ENCODE data around the gene ZNF471.

ZNF471 gene

DNA sequence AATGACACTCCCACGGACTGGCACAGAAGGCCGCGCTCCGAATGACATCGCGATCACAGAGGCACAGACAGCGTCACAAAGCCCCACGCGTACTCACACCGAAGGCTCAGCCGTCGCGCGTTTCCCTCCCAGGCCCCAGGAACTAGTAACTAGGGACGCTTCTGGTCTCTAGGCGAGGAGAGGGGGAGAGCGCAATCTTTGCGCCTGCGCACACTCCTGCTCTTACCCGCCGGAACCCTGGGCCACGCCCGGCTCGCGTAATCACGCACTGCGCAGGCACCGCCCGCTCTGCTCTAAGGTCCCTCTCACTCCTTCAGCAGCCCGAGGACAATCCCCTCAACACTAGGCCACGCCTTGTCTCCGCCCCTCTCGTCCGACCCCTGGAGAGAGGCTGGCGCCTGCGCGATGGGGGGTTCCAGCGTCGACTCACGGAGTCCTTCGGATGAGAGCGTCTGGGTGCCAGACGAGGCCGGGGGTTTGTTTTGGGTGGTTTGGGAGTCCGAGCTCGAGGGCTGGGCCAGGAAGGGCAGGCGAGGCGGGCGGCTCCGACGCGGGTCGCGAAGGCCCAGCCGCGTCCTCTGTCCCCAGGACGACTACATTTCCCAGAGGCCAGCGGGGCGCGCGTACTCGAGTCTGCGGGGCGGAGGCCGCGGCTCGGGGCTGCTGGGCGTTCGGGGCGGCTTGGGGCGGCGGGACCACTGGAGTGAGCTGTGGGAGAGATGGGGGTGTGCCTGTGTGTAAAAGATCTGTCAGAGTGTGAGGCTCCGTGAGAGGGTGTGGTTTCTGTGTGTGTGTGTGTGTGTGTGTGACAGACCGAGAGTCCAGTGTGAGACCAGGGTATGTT is at the start of gene ZNF471:
Gene ZNF471 (plus strand): TSS at position 410 of the 844 bp plus-strand sequence. CDS start 3,717 bp downstream, outside the sequence.
- peak; percentile 95 for DNase-seq (ENCODE audit: low read depth in 2 of 2)

DNA sequence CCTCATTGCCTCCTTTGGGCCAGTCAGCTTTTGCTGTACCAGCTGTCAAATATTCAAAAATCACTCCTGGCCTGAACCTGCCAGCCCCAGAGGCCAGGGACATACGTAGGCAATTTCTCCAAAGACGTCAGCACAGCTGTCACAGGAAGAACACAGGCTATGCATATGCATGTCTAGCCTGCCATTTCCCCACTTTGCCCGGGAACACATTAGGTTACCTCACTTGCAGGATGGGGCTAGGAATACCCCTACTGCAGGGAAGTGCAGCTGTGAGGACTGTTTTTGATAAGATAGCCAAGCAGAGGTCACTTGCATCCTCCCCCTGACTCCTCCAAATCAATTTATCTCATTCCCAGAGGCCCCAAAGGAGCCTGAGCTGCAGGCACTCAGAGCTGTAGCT is 33.3 kb upstream of the ZNF471 start:
- no peak for DNase-seq (ENCODE audit: low read depth in 2 of 2)

DNA sequence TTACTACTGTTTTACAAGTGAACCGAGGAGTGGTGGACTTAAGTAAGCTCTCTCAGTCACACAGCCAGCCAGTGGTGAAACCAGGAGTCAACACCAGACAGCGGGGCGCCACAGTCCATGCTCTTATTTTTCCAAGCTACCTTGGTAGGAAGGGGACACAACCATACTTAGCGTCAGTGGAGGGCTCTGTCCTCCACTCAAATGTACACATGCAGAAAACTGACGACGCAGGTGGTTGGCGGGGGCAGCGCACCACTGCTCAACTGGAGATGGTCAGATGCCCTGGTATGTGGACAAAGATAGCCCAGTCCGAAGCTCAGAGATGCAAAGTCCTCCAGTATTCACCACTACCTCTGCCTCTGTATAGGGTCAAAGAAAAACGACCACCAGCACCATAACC is 31.6 kb upstream of the ZNF471 start:
- DNase-seq (ENCODE audit: low read depth in 2 of 2): no peak

DNA sequence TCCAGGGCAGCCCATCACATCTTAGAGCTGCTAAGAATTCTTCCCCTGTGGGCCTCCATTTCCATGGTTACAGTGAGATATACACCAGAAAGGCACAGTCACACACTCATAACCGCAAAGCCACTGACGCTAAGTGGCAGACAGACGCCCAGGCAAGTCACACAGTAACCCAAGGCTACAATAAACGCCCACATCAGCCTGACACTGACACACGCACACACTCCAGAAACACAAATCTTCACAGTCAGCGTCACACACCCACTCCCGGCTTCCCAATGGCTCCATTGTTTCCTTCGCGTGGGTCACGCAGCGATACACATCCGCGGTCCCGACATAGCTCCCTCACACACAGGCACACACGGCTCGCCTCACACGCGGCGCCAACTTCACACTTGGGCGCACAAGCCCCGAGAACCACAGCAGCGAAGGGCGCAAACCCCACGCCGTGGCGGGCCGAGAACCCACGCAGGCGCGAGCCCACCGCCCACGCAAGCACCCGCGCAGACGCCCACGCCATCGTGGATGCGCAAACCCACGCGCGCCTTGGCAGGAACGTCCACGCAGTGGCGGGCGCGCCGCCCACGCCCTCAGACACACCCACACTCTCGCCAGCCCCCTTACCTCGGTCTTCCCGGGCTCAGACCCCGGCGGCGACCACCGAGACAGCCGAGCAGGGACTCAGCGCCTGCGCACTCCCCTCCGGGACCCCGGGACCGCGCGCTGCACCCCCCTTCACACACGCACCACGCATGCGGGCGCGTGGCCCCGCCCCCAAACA is 30.8 kb upstream of the ZNF471 start, which contains the start of gene ZNF667:
Gene ZNF667 (minus strand): TSS at position 695 of the 778 bp plus-strand sequence. CDS start 14,975 bp downstream, outside the sequence.
- no peak for DNase-seq (ENCODE audit: low read depth in 2 of 2)

DNA sequence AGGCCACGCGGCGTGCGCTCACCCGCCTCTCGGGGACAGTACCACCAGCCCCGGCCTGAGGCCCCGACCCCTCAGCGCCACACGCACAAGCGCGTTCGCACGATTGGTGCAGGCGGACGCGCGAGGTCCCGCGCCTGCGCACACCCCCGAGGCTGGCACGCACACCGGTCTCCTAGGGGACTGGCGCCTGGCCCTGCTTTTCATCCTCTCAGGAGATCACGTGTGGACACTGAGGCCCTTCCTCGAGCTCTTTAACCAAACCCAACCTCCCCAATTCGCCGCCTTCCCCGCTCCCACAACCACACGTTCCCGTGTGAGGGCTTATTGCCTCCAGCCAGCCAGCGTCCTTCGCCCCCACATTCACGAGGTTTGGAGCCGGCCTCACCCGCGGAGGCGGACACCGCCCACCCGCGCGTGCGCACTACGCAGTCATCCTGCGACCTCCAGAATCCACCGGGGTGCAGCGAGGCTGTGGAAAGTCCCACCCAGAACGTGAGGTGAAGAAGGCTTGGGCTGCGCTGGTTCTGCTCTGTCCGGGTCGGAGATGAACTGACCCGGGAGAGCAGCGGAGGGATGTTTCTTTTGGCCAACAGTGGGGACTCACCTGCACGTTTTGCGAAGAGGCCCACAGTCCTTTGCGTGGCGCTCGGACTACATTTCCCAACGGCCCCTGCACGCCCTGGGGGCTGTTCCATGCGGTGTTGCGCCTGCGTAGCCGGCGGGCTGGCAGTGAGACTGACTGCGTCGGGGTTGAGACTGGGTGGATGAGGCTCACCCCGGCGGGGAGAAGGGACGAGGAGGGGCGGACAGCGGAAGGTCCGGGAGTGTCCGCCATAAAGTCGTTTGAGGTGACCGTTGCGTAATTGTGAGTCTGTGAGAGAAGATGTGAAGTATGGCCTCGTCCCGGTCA is 30.0 kb upstream of the ZNF471 start:
- DNase-seq (ENCODE audit: low read depth in 2 of 2): peak; percentile 72 to 73

DNA sequence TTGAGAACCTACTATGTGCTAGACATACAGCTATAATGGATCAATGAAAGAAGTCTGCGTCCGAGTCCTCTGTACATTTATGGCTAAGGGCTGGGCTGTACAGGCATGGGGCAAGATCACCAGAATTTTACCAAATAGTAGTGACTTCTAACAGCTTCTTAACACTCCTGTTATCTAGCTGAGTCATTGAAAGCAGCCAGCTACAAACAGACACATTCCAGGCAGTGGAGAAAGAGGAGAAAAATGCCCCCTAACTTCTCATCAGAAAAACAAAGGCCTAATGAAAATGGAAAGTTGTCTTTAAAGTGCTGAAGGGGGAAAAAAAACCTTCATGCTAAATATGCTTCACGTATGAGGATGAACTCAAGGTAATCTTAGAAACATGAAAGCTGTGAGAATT is 16.3 kb upstream of the ZNF471 start:
- no peak for DNase-seq (ENCODE audit: low read depth in 2 of 2)

DNA sequence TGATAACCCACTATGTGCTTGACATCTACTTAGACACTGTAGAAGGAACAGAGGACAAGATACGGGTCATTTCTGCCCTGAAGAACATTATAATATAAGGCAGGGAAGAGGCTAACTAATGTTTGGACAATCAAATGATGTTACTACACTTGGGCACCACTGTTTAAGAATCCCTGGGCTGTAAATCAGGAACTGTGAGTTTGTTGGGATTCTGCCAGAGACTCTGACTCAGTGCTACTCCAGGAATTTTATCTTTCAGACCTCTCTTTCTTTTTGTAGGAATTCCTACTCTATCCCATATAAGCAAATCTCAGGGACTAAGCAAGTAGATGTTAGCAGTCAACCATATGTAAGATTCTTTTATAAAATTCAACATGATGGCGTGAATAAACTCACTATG is 3.1 kb upstream of the ZNF471 start:
- DNase-seq (ENCODE audit: low read depth in 2 of 2): no peak

DNA sequence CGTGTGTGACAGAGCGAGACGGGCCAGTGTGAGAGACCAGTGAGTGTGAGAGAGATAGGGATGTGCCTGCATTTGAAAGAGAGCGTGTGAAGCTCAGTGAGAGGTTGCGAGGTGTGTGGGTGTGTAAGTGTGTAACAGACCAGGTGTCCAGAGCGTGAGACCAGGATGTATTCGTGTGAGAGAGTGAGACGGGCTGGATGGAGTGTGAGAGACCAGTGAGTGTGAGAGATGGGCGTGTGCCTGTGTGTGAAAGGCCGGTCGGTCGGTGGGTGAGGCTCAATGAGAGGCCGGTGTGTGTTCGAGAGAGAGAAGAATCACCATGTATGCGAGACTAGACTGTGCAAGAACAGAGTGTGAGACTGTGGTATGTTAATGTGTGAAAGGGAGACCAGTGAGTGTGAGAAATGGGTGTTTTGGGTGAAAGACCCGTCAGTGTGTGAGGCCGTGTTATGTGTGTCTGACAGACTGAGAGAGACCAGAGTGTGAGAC is 679 bp downstream of the ZNF471 start:
- DNase-seq (ENCODE audit: low read depth in 2 of 2): no peak

DNA sequence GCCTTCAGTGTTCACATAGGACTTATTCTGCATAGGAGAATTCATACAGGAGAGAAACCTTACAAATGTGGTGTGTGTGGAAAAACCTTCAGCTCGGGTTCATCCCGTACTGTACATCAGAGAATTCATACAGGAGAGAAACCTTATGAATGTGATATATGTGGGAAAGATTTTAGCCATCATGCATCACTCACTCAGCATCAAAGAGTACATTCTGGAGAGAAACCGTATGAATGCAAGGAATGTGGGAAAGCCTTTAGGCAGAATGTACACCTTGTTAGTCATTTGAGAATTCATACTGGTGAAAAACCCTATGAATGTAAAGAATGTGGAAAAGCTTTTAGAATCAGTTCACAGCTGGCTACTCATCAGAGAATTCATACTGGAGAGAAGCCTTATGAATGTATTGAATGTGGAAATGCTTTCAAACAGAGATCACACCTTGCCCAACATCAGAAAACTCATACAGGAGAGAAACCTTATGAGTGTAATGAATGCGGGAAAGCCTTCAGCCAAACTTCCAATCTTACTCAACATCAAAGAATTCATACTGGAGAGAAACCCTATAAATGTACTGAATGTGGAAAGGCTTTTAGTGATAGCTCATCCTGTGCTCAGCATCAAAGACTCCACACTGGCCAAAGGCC is 17.7 kb downstream of the ZNF471 start:
- DNase-seq (ENCODE audit: low read depth in 2 of 2): no peak

DNA sequence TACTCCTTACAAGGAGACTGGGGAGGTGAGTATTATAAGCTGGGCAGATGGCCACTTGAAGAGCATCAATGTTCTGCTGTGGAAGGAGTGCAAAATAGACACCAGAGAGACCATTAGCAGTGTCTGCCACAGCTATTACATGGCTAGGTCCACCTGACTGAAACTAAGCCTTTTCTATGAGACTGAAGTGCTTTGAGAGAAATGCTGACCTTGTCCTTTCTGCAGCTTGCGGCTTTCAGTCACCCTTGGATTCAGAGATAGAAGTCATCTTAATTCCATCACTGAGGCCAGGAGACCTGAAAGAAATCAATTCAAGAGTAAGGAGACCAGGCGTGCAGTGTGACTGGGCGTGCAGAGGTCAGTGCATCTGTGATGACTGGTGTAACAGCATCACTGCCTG is 29.8 kb downstream of the ZNF471 start:
- no peak for DNase-seq (ENCODE audit: low read depth in 2 of 2)

DNA sequence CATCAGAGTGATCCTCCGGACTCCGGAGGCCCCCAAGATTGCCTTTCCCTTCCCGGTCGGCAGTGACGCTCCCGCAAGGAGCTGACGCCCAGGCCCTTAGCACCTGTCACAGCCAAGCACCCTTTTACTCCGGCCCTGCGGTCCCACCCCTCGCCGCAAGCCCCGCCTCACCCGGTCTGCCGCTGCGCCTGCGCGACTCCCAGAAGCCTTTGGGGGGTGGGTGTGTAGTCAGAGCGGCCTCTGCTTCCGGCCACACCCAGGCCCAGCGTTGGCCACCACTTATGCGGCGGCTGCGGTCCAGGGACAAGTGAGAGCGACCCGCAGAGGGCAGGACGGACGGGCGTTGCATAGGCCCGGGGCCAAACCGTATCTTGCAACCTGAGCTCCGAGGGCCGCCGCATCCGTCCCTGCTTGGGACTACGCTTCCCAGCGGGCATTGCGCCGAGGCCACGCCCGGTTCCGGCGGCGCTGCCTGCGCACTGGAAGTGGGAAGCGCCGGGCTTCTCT is 30.7 kb downstream of the ZNF471 start:
- peak; percentile 63 for DNase-seq (ENCODE audit: low read depth in 2 of 2)

DNA sequence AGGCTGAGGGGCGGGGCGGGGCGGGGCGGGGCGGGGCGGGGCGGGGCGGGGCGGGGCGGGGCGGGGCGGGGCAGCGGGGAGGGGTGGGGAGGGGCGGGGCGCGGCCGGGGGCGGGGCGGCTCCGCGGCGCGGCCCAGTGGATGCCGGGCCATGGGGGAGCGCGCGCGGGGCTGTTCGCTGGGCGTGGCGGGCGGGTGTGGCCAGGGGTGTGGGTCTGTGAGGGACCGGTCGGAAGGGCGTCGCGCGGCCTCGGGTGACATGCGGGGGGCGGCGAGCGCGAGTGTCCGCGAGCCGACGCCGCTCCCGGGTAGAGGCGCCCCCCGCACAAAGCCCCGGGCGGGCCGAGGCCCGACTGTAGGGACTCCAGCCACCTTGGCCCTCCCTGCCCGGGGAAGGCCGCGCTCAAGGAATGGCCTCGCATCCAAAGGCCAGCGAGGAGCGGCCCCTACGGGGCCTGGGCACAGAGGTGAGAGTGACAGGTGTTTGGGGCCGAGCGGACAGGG is 31.2 kb downstream of the ZNF471 start, which contains the start of gene ZFP28:
Gene ZFP28 (plus strand): TSS at position 188 of the 503 bp plus-strand sequence. CDS start 71 bp downstream, at position 259.
- DNase-seq (ENCODE audit: low read depth in 2 of 2): peak in 1 of 2 experiments; percentile 9

DNA sequence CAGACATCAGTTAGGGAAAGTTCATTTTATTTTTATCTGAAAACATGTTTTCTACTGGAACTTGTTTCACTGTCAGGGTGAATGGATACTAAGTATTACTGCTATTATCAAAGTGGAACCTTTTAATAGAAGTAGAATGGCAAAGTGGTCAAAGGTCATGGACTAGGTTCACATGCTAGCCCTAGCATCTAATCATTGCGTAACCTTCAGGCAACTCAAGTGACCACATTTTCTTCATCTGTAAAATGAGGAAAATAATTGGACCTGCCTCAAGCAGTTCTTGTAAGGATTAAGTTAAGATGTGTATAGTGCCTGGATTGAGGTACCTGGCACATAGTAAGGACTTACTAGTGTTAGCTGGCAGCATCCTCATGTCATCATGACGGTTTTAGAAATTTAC is 36.1 kb downstream of the ZNF471 start:
- DNase-seq (ENCODE audit: low read depth in 2 of 2): no peak

DNA sequence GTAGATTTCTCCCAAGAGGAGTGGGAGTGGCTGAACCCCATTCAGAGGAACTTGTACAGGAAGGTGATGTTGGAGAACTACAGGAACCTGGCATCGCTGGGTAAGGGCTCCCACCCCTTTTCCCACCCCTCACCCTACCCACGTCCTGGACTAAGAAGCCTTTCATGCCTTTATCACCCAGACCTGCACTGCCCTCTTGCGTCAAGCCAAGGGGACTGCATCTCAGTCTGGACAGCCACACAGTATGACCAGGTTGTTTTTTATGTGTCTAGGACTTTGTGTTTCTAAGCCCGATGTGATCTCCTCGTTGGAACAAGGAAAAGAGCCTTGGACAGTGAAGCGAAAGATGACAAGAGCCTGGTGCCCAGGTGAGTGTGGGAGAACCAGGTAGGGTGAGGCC is 39.9 kb downstream of the ZNF471 start:
- no peak for DNase-seq (ENCODE audit: low read depth in 2 of 2)

DNA sequence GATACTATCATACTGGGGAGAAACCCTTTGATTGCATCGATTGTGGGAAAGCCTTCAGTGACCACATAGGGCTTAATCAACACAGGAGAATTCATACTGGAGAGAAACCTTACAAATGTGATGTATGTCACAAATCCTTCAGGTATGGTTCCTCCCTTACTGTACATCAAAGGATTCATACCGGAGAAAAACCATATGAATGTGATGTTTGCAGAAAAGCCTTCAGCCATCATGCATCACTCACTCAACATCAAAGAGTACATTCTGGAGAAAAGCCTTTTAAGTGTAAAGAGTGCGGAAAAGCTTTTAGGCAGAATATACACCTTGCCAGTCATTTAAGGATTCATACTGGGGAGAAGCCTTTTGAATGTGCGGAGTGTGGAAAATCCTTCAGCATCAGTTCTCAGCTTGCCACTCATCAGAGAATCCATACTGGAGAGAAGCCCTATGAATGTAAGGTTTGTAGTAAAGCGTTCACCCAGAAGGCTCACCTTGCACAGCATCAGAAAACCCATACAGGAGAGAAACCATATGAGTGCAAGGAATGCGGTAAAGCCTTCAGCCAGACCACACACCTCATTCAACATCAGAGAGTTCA is 46.7 kb downstream of the ZNF471 start:
- DNase-seq (ENCODE audit: low read depth in 2 of 2): no peak

DNA sequence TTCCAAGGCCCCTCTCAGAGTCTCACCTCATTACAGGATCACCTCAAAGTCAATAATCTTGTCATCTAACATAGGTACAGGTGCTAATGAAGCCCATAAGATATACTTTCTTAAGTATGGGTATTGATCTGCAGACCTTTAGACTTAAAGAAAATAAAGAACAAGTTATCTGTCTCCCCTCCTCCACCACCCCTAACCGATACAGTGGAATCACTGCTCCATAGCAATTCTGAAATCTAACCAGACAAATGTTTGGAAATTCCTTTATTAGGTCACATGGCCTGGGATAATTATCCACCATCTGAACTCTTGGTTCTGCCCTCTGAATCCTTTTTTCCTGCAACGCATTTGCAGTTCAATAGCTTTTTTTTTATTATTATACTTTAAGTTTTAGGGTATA is 55.1 kb downstream of the ZNF471 start:
- no peak for DNase-seq (ENCODE audit: low read depth in 2 of 2)

DNA sequence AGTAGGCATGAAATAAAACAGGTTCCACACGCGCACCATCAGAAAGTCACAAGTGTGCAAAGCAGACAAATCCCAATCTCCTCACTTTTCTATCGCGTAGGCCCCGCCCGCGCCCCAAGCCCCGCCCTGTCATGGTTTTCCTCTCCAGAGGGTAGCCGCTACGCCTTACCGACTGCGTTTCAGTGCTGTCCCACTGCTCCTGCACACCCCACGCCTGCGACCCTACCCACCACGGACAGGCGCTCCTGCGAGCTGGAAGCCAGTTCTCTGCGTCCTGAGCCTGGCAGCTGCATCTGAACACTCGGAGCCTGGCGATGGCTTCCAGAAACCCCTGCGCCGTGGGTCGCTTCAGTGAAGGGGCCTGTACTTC is 59.2 kb downstream of the ZNF471 start:
- DNase-seq (ENCODE audit: low read depth in 2 of 2): peak; percentile 0 to 5

DNA sequence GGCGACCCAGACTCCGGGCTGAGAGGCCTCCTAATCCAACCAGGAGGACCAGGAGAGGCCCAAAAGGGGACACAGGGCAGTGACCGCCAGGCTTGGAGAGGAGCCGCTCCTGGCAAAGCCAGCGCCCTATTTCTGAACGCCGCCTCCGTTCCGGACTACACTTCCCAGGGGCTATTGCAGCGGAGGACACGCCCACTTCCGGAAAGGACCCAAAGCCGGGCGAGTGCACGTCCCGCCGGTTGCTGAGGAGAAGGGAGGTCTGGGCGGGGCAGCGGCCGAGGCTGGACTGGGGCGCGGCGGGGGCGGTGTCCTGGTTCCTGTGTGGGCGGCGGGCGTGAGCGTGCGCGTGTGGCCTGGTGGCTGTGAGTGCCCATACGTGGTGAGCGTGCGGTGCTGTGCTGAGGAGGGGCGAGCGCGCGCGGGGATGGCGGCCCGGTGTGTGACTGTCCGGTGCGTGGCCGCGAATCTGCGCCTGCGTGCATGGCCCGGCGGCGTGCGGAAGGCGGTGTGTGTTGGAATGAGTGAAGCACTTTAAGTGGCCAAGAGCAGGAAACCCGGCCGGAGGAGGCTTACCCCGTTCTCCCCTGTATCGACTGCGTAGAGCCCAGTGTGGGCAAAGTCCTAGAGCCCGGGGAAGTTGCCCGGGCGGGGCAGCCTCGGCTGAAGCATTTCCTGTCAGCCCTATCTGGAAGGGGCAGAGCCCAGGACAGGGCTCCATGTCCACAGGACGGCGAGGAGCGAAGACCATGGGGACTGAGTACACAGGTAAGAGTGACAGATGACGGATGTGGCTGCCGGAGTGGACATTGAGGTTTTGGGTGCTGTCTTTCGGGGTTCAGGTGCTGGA is 59.8 kb downstream of the ZNF471 start, which contains the start of gene ZNF470:
Gene ZNF470 (plus strand): TSS at position 195 of the 847 bp plus-strand sequence. CDS start 2,844 bp downstream, outside the sequence.
- peak; percentile 71 for DNase-seq (ENCODE audit: low read depth in 2 of 2)

DNA sequence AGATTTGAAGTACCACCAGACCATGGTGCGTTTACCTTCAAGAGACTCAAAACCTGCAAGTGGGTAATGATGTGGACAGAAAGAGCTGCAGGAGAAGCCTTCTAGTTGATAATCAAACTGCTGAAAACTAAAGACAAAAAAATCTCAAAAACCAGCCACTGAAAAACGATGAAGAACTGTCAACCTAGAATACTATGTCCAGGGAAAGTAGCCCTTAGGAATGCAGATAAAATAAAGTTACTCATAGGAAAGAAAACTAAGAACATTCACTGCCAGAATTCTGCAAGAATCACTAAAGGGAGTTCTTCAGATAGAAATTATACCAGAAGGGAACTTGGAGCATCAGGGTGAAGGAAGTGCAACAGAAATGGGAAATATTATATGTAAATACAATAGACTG is 64.9 kb downstream of the ZNF471 start:
- no peak for DNase-seq (ENCODE audit: low read depth in 2 of 2)

Data from fibroblast of skin of left biceps (primary cell).